ENCODE data around the gene FAM151A. TPM values are rescaled to one million over a fixed set of nuclear protein-coding genes. Genes with fewer than 3 reads are reported as not detected.

Gene FAM151A
- total RNA-seq, 2 donors from 2014 or later = 0.63 TPM; not detected in 1

GRCh38 chr1:54651608-54652007, 28.3 kb upstream of the FAM151A start:
- no peaks in the 10 kb centered on the region for H3K9me3 ChIP-seq
- no peaks in the 10 kb centered on the region for H3K27me3 ChIP-seq
- H3K4me1 ChIP-seq = no peaks in the 10 kb centered on the region
- H3K36me3 ChIP-seq = no peaks in the 10 kb centered on the region
- DNase-seq (ENCODE audit: low spot score) = no peak
- TF ChIP-seq, protein P1, sequence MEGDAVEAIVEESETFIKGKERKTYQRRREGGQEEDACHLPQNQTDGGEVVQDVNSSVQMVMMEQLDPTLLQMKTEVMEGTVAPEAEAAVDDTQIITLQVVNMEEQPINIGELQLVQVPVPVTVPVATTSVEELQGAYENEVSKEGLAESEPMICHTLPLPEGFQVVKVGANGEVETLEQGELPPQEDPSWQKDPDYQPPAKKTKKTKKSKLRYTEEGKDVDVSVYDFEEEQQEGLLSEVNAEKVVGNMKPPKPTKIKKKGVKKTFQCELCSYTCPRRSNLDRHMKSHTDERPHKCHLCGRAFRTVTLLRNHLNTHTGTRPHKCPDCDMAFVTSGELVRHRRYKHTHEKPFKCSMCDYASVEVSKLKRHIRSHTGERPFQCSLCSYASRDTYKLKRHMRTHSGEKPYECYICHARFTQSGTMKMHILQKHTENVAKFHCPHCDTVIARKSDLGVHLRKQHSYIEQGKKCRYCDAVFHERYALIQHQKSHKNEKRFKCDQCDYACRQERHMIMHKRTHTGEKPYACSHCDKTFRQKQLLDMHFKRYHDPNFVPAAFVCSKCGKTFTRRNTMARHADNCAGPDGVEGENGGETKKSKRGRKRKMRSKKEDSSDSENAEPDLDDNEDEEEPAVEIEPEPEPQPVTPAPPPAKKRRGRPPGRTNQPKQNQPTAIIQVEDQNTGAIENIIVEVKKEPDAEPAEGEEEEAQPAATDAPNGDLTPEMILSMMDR (IDR thresholded peaks at IDR 0.05) = no peak
- H3K4me3 ChIP-seq = no peak overlapping the region
- H3K27ac ChIP-seq = no peak overlapping the region

DNA sequence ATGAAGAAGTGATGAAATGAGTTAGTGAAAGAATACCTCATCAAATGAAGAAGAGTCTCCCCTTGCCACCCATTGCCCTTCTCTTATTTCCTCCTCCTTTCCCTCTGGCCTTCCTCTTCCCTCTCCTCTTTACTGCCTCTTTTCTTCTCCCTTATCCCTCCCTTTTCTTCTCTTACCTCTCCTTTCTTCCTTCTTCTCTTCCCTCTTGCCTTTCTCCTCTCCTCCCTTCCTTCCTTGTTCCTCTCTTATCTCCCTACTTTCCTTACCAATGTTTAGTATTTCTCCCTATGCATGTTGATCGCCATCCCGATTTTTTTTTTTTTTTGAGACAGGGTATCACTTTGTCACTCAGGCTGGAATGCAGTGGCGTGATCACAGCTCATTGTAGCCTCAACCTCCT, 27.1 kb upstream of the FAM151A start:
- TF ChIP-seq, protein P1 (IDR thresholded peaks at IDR 0.05) = no peak
- no peak for DNase-seq (ENCODE audit: low spot score)
- H3K36me3 ChIP-seq = no peaks in the 10 kb centered on the region
- H3K4me1 ChIP-seq = peaks cover 0 to 6% of the 10 kb centered on the region in 2 donors
- H3K9me3 ChIP-seq = no peaks in the 10 kb centered on the region
- no peaks in the 10 kb centered on the region for H3K27me3 ChIP-seq
- no peak overlapping the region for H3K4me3 ChIP-seq
- no peak overlapping the region for H3K27ac ChIP-seq

DNA sequence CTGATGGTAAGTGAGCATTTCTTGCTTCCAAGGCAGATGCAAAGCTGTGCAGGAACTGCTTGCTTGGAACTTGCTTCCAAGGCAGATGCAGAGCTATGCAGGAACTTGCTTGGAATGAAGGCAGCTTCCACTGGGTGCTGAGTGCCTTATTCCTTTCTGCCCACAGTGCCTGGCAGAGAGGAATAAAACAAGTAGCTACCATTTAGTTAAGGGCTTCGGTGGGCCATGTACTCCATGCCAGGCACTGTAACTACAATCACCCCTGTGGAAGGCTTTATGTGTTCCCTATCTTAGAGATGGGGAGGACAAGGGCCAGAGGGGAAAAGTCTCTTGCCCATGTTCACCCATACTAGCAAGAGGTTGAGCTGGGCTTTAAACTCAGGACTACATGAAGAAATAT, 26.6 kb upstream of the FAM151A start:
- no peak overlapping the region for H3K4me3 ChIP-seq
- H3K9me3 ChIP-seq = no peaks in the 10 kb centered on the region
- TF ChIP-seq, protein P1 (IDR thresholded peaks at IDR 0.05) = no peak
- DNase-seq (ENCODE audit: low spot score) = no peak
- peaks cover 0 to 6% of the 10 kb centered on the region in 2 donors for H3K4me1 ChIP-seq
- no peaks in the 10 kb centered on the region for H3K36me3 ChIP-seq
- H3K27me3 ChIP-seq = no peaks in the 10 kb centered on the region
- H3K27ac ChIP-seq = no peak overlapping the region

DNA sequence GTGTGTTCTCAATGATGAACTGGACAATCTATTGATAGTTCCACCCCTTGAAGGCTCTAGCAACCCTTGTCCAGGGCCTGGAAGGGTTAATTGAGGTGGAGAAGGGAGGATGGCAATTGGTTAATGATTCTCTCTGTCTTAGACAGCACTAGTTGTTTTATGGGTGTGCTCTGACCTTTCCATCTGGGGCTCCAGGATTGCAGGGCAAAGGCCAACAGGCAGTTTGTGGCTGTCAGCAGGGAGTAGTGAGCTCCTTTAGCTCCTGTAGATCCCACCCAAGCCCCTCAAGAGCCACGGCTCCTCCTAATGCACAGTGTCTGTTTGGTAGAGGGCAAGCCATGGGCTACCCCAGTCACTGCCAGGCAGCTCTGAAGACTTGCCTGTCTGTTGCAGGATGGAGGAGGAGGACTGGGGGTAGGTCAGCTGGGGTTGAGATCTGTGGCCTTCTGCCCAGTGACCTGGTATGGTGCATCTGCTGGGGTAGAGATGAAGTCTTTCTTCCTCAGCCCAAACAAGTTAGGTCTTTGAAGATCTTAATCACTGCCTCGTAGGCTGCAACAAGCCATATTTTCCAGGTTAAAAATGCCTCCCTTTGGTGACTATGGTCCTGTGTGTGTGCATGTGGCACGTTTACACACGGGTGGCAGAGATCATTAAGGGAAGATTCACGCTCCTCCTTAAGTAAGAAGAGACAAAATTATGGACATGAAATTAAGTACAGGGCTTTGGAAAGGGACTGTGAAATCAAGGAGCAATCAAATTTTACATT, 26.0 kb upstream of the FAM151A start:
- Histone ChIP-seq H3K4me3 (no peak overlapping the region), H3K27me3 (no peaks in the 10 kb centered on the region), H3K27ac (no peak overlapping the region), H3K9me3 (no peaks in the 10 kb centered on the region), H3K36me3 (no peaks in the 10 kb centered on the region), H3K4me1 (peaks cover 0 to 6% of the 10 kb centered on the region in 2 donors)
- DNase-seq (ENCODE audit: low spot score) = no peak
- TF ChIP-seq, protein P1 (IDR thresholded peaks at IDR 0.05) = no peak

DNA sequence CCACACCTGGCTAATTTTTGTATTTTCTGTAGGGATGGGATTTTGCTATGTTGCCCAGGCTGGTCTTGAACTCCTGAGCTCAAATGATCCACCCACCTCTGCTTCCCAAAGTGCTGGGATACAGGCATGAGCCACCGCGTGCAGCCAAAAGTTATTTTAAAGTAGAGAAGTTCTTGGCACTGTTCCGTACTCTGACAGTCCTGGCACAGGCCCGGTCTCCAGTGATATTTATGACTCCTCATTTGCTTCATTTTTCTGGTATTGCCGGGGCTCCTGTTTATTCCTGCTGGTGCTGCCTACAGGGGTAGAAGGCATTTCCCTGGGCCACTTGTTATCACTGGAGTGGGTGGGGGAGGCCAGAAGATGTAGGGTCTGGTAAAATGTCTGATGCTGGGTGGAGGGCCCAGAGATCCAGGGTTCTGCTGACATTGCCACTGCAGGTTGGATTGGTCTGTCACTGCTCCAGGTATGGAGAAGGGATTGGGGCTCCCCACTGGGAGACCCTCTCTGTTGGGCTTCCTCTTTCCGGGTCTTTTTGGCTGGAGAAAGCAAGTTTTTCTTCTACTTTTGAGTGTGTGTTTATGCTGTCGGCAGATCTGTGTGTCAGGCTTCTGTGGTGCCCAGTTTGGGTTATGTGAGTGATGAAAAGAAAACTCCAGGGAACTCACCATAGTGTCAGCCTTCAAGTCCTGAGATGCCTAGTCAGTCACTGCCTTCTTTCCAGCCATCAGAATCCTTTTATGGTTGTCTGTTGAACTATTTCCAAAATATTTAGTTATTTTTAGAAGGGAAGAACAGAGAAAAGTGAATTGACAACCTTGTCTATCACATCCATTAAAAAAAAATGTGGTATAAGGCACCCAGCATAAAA, 22.7 kb upstream of the FAM151A start:
- Histone ChIP-seq H3K4me1 (peaks cover 0 to 6% of the 10 kb centered on the region in 2 donors), H3K27ac (peak overlapping the region; percentile 70 to 85), H3K27me3 (no peaks in the 10 kb centered on the region), H3K4me3 (no peak overlapping the region), H3K9me3 (peaks cover 0 to 13% of the 10 kb centered on the region in 2 donors), H3K36me3 (no peaks in the 10 kb centered on the region)
- no peak for DNase-seq (ENCODE audit: low spot score)
- TF ChIP-seq, protein P1 (IDR thresholded peaks at IDR 0.05) = no peak

Measured in right atrium auricular region (tissue), 2 donors.